Central memory CD8-positive, alpha-beta T cell (primary cell): ENCODE measurements around the gene SMIM8.
A peak's percentile ranks its signal among the peaks of the same experiment; 100 is the strongest.

Source experiments
- ATAC-seq: fragments of 150-1000 bp; cut with Tn5 transposase; replicated peaks from 2 replicates; pipeline ENCODE4 v1.10.0; 2022; ENCODE audit warnings: mild to moderate bottlenecking, moderate FRiP score, moderate number of reproducible peaks; ENCODE audit not compliant: poor library complexity, severe bottlenecking; ENCODE audit errors: extremely low read depth
- DNase-seq, 2 donors: peaks; one replicate each; pipeline ENCODE4 v3.0.0; 2021; ENCODE audit warnings: low spot score in 2 of 2
- H3K27ac Mint-ChIP-seq: one replicate; pipeline ENCODE4 v1.8.0; 2022; ENCODE audit warnings: low read depth, mild to moderate bottlenecking, moderate library complexity, mixed read lengths
- H3K27me3 Mint-ChIP-seq: one replicate; pipeline ENCODE4 v1.8.0; 2022; ENCODE audit warnings: mixed read lengths
- H3K36me3 Mint-ChIP-seq: one replicate; pipeline ENCODE4 v1.8.0; 2022; ENCODE audit warnings: mild to moderate bottlenecking, moderate library complexity, mixed read lengths; ENCODE audit not compliant: insufficient read depth
- H3K4me1 Mint-ChIP-seq: one replicate; pipeline ENCODE4 v1.8.0; 2022; ENCODE audit warnings: mixed read lengths
- H3K4me3 Mint-ChIP-seq: one replicate; pipeline ENCODE4 v1.8.0; 2022; ENCODE audit warnings: mild to moderate bottlenecking, moderate library complexity, mixed read lengths
- H3K9me3 Mint-ChIP-seq: one replicate; pipeline ENCODE4 v1.8.0; 2022; ENCODE audit warnings: mixed read lengths

SMIM8 gene

GRCh38 chr6:87322304-87323212 is at the start of gene SMIM8:
Gene SMIM8, plus strand, starts transcription at chr6:87322588. Its CDS starts 14,444 bp downstream, at chr6:87337032.
- H3K4me3 Mint-ChIP-seq = peak within 1 kb of the TSS; percentile 98
- H3K27ac Mint-ChIP-seq = peak within 1 kb of the TSS; percentile 83
- peaks cover 9% of the 10 kb centered on the region for H3K36me3 Mint-ChIP-seq
- ATAC-seq (peak; percentile 97), DNase-seq (peak; percentile 66 to 68)
- H3K27me3 Mint-ChIP-seq = peaks cover 10% of the 10 kb centered on the region
- peaks cover 7% of the 10 kb centered on the region for H3K9me3 Mint-ChIP-seq
- peaks cover 21% of the 10 kb centered on the region for H3K4me1 Mint-ChIP-seq

GRCh38 chr6:87274660-87275274 is 47.6 kb upstream of the SMIM8 start:
- no peak overlapping the region for H3K27ac Mint-ChIP-seq
- H3K36me3 Mint-ChIP-seq = peaks cover 2% of the 10 kb centered on the region
- H3K9me3 Mint-ChIP-seq = peaks cover 6% of the 10 kb centered on the region
- no peak for ATAC-seq
- no peaks in the 10 kb centered on the region for H3K27me3 Mint-ChIP-seq
- DNase-seq = no peak
- H3K4me1 Mint-ChIP-seq = peaks cover 5% of the 10 kb centered on the region
- no peak overlapping the region for H3K4me3 Mint-ChIP-seq

- Mint-ChIP-seq H3K27ac (no peak overlapping the region), H3K4me1 (peaks cover 5% of the 10 kb centered on the region), H3K36me3 (peaks cover 3% of the 10 kb centered on the region), H3K27me3 (no peaks in the 10 kb centered on the region), H3K9me3 (peaks cover 6% of the 10 kb centered on the region), H3K4me3 (no peak overlapping the region)
- DNase-seq (no peak), ATAC-seq (no peak)
These were observed 45.8 kb upstream of the SMIM8 start for GRCh38 chr6:87276624-87277023.

GRCh38 chr6:87277123-87277522 is 45.3 kb upstream of the SMIM8 start:
- Mint-ChIP-seq H3K4me1 (peaks cover 5% of the 10 kb centered on the region), H3K27ac (no peak overlapping the region), H3K27me3 (no peaks in the 10 kb centered on the region), H3K9me3 (peaks cover 4% of the 10 kb centered on the region), H3K4me3 (no peak overlapping the region), H3K36me3 (peaks cover 3% of the 10 kb centered on the region)
- DNase-seq (no peak), ATAC-seq (no peak)

GRCh38 chr6:87279196-87279595 is 43.2 kb upstream of the SMIM8 start:
- peaks cover 5% of the 10 kb centered on the region for H3K4me1 Mint-ChIP-seq
- H3K27ac Mint-ChIP-seq = no peak overlapping the region
- H3K4me3 Mint-ChIP-seq = no peak overlapping the region
- DNase-seq (no peak), ATAC-seq (no peak)
- no peaks in the 10 kb centered on the region for H3K27me3 Mint-ChIP-seq
- H3K9me3 Mint-ChIP-seq = no peaks in the 10 kb centered on the region
- H3K36me3 Mint-ChIP-seq = peaks cover 4% of the 10 kb centered on the region

GRCh38 chr6:87281426-87281825 is 41.0 kb upstream of the SMIM8 start:
- ATAC-seq (no peak), DNase-seq (no peak)
- H3K27me3 Mint-ChIP-seq = peaks cover 13% of the 10 kb centered on the region
- H3K9me3 Mint-ChIP-seq = no peaks in the 10 kb centered on the region
- no peak overlapping the region for H3K4me3 Mint-ChIP-seq
- peak overlapping the region; percentile 49 for H3K27ac Mint-ChIP-seq
- H3K36me3 Mint-ChIP-seq = peaks cover 4% of the 10 kb centered on the region
- peaks cover 5% of the 10 kb centered on the region for H3K4me1 Mint-ChIP-seq

- Mint-ChIP-seq H3K27me3 (peaks cover 17% of the 10 kb centered on the region), H3K4me3 (no peak overlapping the region), H3K4me1 (peaks cover 5% of the 10 kb centered on the region), H3K9me3 (no peaks in the 10 kb centered on the region), H3K27ac (no peak overlapping the region), H3K36me3 (peaks cover 4% of the 10 kb centered on the region)
- ATAC-seq (no peak), DNase-seq (no peak)
These were observed 39.6 kb upstream of the SMIM8 start for GRCh38 chr6:87282743-87283142.

- Mint-ChIP-seq H3K9me3 (no peaks in the 10 kb centered on the region), H3K4me1 (peaks cover 5% of the 10 kb centered on the region)
These were observed 38.9 kb upstream of the SMIM8 start for GRCh38 chr6:87283461-87283860.

GRCh38 chr6:87287251-87287650 is 35.1 kb upstream of the SMIM8 start:
- H3K4me1 Mint-ChIP-seq = no peaks in the 10 kb centered on the region
- H3K27ac Mint-ChIP-seq = no peak overlapping the region
- H3K36me3 Mint-ChIP-seq = peaks cover 3% of the 10 kb centered on the region
- DNase-seq = no peak
- no peak for ATAC-seq
- H3K27me3 Mint-ChIP-seq = peaks cover 41% of the 10 kb centered on the region
- H3K4me3 Mint-ChIP-seq = no peak overlapping the region
- no peaks in the 10 kb centered on the region for H3K9me3 Mint-ChIP-seq

More at GRCh38 chr6:87283461-87283860, 38.9 kb upstream of the SMIM8 start:
- ATAC-seq = no peak
- Mint-ChIP-seq H3K36me3 (peaks cover 4% of the 10 kb centered on the region), H3K4me3 (no peak overlapping the region), H3K27me3 (peaks cover 20% of the 10 kb centered on the region), H3K27ac (no peak overlapping the region)
- DNase-seq = no peak

- Mint-ChIP-seq H3K27ac (no peak overlapping the region), H3K4me1 (no peaks in the 10 kb centered on the region), H3K27me3 (peaks cover 57% of the 10 kb centered on the region), H3K36me3 (no peaks in the 10 kb centered on the region), H3K4me3 (no peak overlapping the region), H3K9me3 (no peaks in the 10 kb centered on the region)
- ATAC-seq (no peak), DNase-seq (no peak)
These were observed 32.8 kb upstream of the SMIM8 start for GRCh38 chr6:87289571-87289970.

GRCh38 chr6:87291883-87292282 is 30.5 kb upstream of the SMIM8 start:
- H3K4me1 Mint-ChIP-seq = no peaks in the 10 kb centered on the region
- H3K27ac Mint-ChIP-seq = no peak overlapping the region
- no peak overlapping the region for H3K4me3 Mint-ChIP-seq
- DNase-seq (no peak), ATAC-seq (no peak)
- no peaks in the 10 kb centered on the region for H3K9me3 Mint-ChIP-seq
- H3K36me3 Mint-ChIP-seq = no peaks in the 10 kb centered on the region
- H3K27me3 Mint-ChIP-seq = peaks cover 63% of the 10 kb centered on the region

- DNase-seq (no peak), ATAC-seq (no peak)
- H3K4me1 Mint-ChIP-seq = no peaks in the 10 kb centered on the region
- H3K27ac Mint-ChIP-seq = no peak overlapping the region
- H3K4me3 Mint-ChIP-seq = no peak overlapping the region
- peaks cover 75% of the 10 kb centered on the region for H3K27me3 Mint-ChIP-seq
- H3K9me3 Mint-ChIP-seq = no peaks in the 10 kb centered on the region
- no peaks in the 10 kb centered on the region for H3K36me3 Mint-ChIP-seq
These were observed 28.9 kb upstream of the SMIM8 start for GRCh38 chr6:87293526-87293925.

- ATAC-seq = no peak
- H3K36me3 Mint-ChIP-seq = no peaks in the 10 kb centered on the region
- no peak for DNase-seq
- peaks cover 91% of the 10 kb centered on the region for H3K27me3 Mint-ChIP-seq
- no peak overlapping the region for H3K27ac Mint-ChIP-seq
- H3K9me3 Mint-ChIP-seq = no peaks in the 10 kb centered on the region
- no peaks in the 10 kb centered on the region for H3K4me1 Mint-ChIP-seq
- H3K4me3 Mint-ChIP-seq = no peak overlapping the region
These were observed 25.3 kb upstream of the SMIM8 start for GRCh38 chr6:87297119-87297518.
